Stimulated activated CD4-positive, alpha-beta T cell treated with anti-CD3 and anti-CD28 coated beads, TNF-alpha, amount 100 ng/mL, for 4 hours (primary cell): Measurements from ENCODE around the gene CAPS.
"Not testable (repeated sequence)": the region's sequence is repeated elsewhere in the genome, so short reads cannot be mapped to it uniquely, and the experiment has no call there.

ENCODE experiments used
- DNase-seq, 3 experiments: peaks; one replicate each; pipeline ENCODE4 v3.0.0-alpha.2; 2020; ENCODE audit warnings: low read depth in 3 of 3

CAPS gene

GRCh38 chr19:5956323-5956722 lies 42.3 kb downstream of the CAPS start:
- DNase-seq, result no peak

- DNase-seq, result no peak
Observed at GRCh38 chr19:5956728-5957127, 42.7 kb downstream of the CAPS start.

- DNase-seq, result no peak
Observed at GRCh38 chr19:5957170-5957569, 43.1 kb downstream of the CAPS start.

- no peak for DNase-seq
Observed at GRCh38 chr19:5958074-5958850, 44.2 kb downstream of the CAPS start.

GRCh38 chr19:5958851-5959122 lies 44.7 kb downstream of the CAPS start:
- no peak for DNase-seq

GRCh38 chr19:5959260-5960004 lies 45.4 kb downstream of the CAPS start:
- no peak for DNase-seq

- DNase-seq, result no peak
Observed at GRCh38 chr19:5960005-5961001, 46.2 kb downstream of the CAPS start.

GRCh38 chr19:5961641-5961968 lies 47.6 kb downstream of the CAPS start:
- not testable (repeated sequence) for DNase-seq

- peak in 2 of 3 experiments; percentile 27 to 46 for DNase-seq
Observed at GRCh38 chr19:5961969-5962945, 48.2 kb downstream of the CAPS start.

GRCh38 chr19:5963259-5963658 lies 49.2 kb downstream of the CAPS start:
- not testable (repeated sequence) for DNase-seq

GRCh38 chr19:5963855-5964254 lies 49.8 kb downstream of the CAPS start:
- no peak for DNase-seq

GRCh38 chr19:5964816-5965565 lies 50.9 kb downstream of the CAPS start:
- DNase-seq, result no peak
